Loucy (cell line): ENCODE data around the gene CFAP206.

Source experiments
- H2AFZ ChIP-seq: fragments of 200-600 bp; sonication (generic); 2 replicates; pipeline ENCODE4 v1.6.0; 2016; ENCODE audit warnings: antibody characterized with exemption, mild to moderate bottlenecking, low read length, moderate library complexity
- H3F3A ChIP-seq: fragments of 200-600 bp; 2 replicates; pipeline ENCODE4 v1.6.0; 2016; ENCODE audit warnings: antibody characterized with exemption, low read depth, mild to moderate bottlenecking
- H3K27me3 ChIP-seq: fragments of 200-600 bp; sonication (generic); 2 replicates; pipeline ENCODE4 v1.6.1; 2014; ENCODE audit warnings: low read length, mild to moderate bottlenecking; ENCODE audit not compliant: insufficient read depth, poor library complexity, severe bottlenecking
- H3K36me3 ChIP-seq: fragments of 200-600 bp; sonication (generic); 2 replicates; pipeline ENCODE4 v1.6.1; 2016; ENCODE audit warnings: low read length; ENCODE audit not compliant: insufficient read depth
- H3K4me1 ChIP-seq: fragments of 200-600 bp; sonication (generic); 2 replicates; pipeline ENCODE4 v1.5.1; 2014; ENCODE audit warnings: low read length, mild to moderate bottlenecking; ENCODE audit not compliant: insufficient read depth, poor library complexity, severe bottlenecking
- H3K4me2 ChIP-seq: fragments of 200-600 bp; sonication (generic); 2 replicates; pipeline ENCODE4 v1.6.0; 2014; ENCODE audit warnings: antibody characterized with exemption, low read length, low read depth, mild to moderate bottlenecking; ENCODE audit not compliant: poor library complexity, severe bottlenecking
- H3K4me3 ChIP-seq: fragments of 200-600 bp; sonication (generic); 2 replicates; pipeline ENCODE4 v1.5.1; 2014; ENCODE audit warnings: low read length, mild to moderate bottlenecking, mixed read lengths; ENCODE audit not compliant: poor library complexity, severe bottlenecking
- H3K79me2 ChIP-seq: fragments of 200-600 bp; sonication (generic); 2 replicates; pipeline ENCODE4 v1.6.1; 2014; ENCODE audit warnings: low read length; ENCODE audit not compliant: insufficient read depth
- H3K9ac ChIP-seq: fragments of 200-600 bp; sonication (generic); 2 replicates; pipeline ENCODE4 v1.6.0; 2014; ENCODE audit warnings: mild to moderate bottlenecking, low read depth, low read length, moderate library complexity; ENCODE audit not compliant: poor library complexity, severe bottlenecking
- H3K9me2 ChIP-seq: fragments of 200-600 bp; sonication (generic); replicated peaks from 2 replicates; pipeline ENCODE4 v1.6.1; 2016; ENCODE audit warnings: low read depth, low read length, mixed read lengths
- H3K9me3 ChIP-seq: fragments of 200-600 bp; sonication (generic); 2 replicates; pipeline ENCODE4 v1.6.1; 2014; ENCODE audit warnings: mild to moderate bottlenecking, antibody characterized with exemption, low read length, low read depth; ENCODE audit not compliant: insufficient read depth
- H4K20me1 ChIP-seq: fragments of 200-600 bp; sonication (generic); 2 replicates; pipeline ENCODE4 v1.6.0; 2014; ENCODE audit warnings: antibody characterized with exemption, low read length, mild to moderate bottlenecking; ENCODE audit not compliant: insufficient read depth, poor library complexity, severe bottlenecking
- CTCF ChIP-seq: fragments of 200-600 bp; sonication (generic); conservative IDR thresholded peaks from 2 replicates; pipeline ENCODE4 v1.5.1; 2014; ENCODE audit warnings: mild to moderate bottlenecking, antibody characterized with exemption, low read length
- EZH2phosphoT487 ChIP-seq: fragments of 200-600 bp; IDR thresholded peaks from 2 replicates; pipeline ENCODE4 v1.6.1; 2018; ENCODE audit warnings: antibody characterized with exemption, mild to moderate bottlenecking, moderate library complexity, borderline replicate concordance

The CFAP206 gene

GRCh38 chr6:87504441-87504840, 96.7 kb downstream of the CFAP206 start:
- TF ChIP-seq CTCF (no peak), EZH2phosphoT487 (no peak)
- Histone ChIP-seq H2AFZ (no peak overlapping the region), H4K20me1 (no peaks in the 10 kb centered on the region), H3K36me3 (peaks cover 41% of the 10 kb centered on the region; the same call in 1 of the 2 replicates), H3K9ac (no peak overlapping the region), H3K4me3 (no peak overlapping the region), H3K27me3 (no peaks in the 10 kb centered on the region), H3K79me2 (no peaks in the 10 kb centered on the region), H3K9me2 (no peaks in the 10 kb centered on the region), H3K9me3 (no peaks in the 10 kb centered on the region), H3K4me1 (no peaks in the 10 kb centered on the region), H3F3A (no peaks in the 10 kb centered on the region), H3K4me2 (no peak overlapping the region)
